GM18517 (cell line): Measurements from ENCODE around the gene SETDB2.
"Not testable (repeated sequence)": the region's sequence is repeated elsewhere in the genome, so short reads cannot be mapped to it uniquely, and the experiment has no call there.

Experiments
- ATAC-seq: cut with Tn5 transposase; IDR thresholded peaks from one replicate; pipeline ENCODE4 v1.9.1; 2021; ENCODE audit warnings: mild to moderate bottlenecking, moderate library complexity; ENCODE audit not compliant: unreplicated experiment

SETDB2 gene

GRCh38 chr13:49464621-49465325 is 20.7 kb downstream of the SETDB2 start:
- no peak for ATAC-seq

- no peak for ATAC-seq
Observed at GRCh38 chr13:49466292-49466838, 22.3 kb downstream of the SETDB2 start.

- no peak for ATAC-seq
Observed at GRCh38 chr13:49472186-49472585, 28.1 kb downstream of the SETDB2 start.

GRCh38 chr13:49476529-49476928 is 32.5 kb downstream of the SETDB2 start:
- no peak for ATAC-seq

GRCh38 chr13:49481788-49482187 is 37.7 kb downstream of the SETDB2 start:
- no peak for ATAC-seq

GRCh38 chr13:49488563-49488962 is 44.5 kb downstream of the SETDB2 start:
- ATAC-seq: no peak

- no peak for ATAC-seq
Observed at GRCh38 chr13:49494645-49495044, 50.6 kb downstream of the SETDB2 start.

GRCh38 chr13:49495783-49496762 is 52.0 kb downstream of the SETDB2 start, which contains the start of gene PHF11:
Gene PHF11, plus strand, starts transcription at chr13:49495953. Its CDS starts 49 bp downstream, at chr13:49496002.
- peak; percentile 87 for ATAC-seq

GRCh38 chr13:49496837-49497236 is 52.8 kb downstream of the SETDB2 start:
- ATAC-seq: not testable (repeated sequence)

GRCh38 chr13:49497272-49497671 is 53.2 kb downstream of the SETDB2 start:
- no peak for ATAC-seq

- no peak for ATAC-seq
Observed at GRCh38 chr13:49498206-49498605, 54.1 kb downstream of the SETDB2 start.

GRCh38 chr13:49499889-49500660 is 56.0 kb downstream of the SETDB2 start:
- no peak for ATAC-seq

- no peak for ATAC-seq
Observed at GRCh38 chr13:49502954-49503353, 58.9 kb downstream of the SETDB2 start.

GRCh38 chr13:49503951-49504350 is 59.9 kb downstream of the SETDB2 start:
- ATAC-seq: no peak

- no peak for ATAC-seq
Observed at GRCh38 chr13:49512578-49512977, 68.5 kb downstream of the SETDB2 start.

GRCh38 chr13:49516467-49516866 is 72.4 kb downstream of the SETDB2 start:
- ATAC-seq: no peak

GRCh38 chr13:49517461-49517860 is 73.4 kb downstream of the SETDB2 start:
- ATAC-seq: no peak

GRCh38 chr13:49521224-49521623 is 77.2 kb downstream of the SETDB2 start:
- ATAC-seq: no peak

- no peak for ATAC-seq
Observed at GRCh38 chr13:49524740-49525501, 80.8 kb downstream of the SETDB2 start.

- ATAC-seq: no peak
Observed at GRCh38 chr13:49527123-49527522, 83.0 kb downstream of the SETDB2 start.
